Panc1 (cell line): ENCODE results near the gene NAPSA. TPM values are rescaled to one million over a fixed set of nuclear protein-coding genes. Genes with fewer than 3 reads are reported as not detected.

Experiments used
- ATAC-seq: fragments of 200-7000 bp; cut with Tn5 transposase; 2 replicates; pipeline ENCODE4 v1.9.1; 2020; ENCODE audit warnings: mild to moderate bottlenecking, moderate library complexity
- BruUV-seq: library from RNA; stranded (reverse); fragments of 400-500 nt; replicated peaks from 2 replicates; lab custom pipeline; 2021; lab: Mats Ljungman, UMichigan
- CTCF ChIA-PET: fragments of 300-600 bp; sonication (Branson Sonifier 250); formaldehyde crosslinking; loops from one replicate; lab custom pipeline; 2022; ENCODE audit warnings: antibody characterized with exemption; lab: Charles Lee
- POLR2A ChIA-PET: fragments of 300-600 bp; sonication (Branson Sonifier 250); formaldehyde crosslinking; loops from one replicate; lab custom pipeline; 2022; ENCODE audit warnings: antibody characterized with exemption; lab: Charles Lee
- DNase-seq: peaks from one replicate; pipeline ENCODE4 v3.0.0-alpha.2; 2010; ENCODE audit warnings: low read depth, low spot score
- H3K27ac ChIP-seq: 2 replicates; pipeline ENCODE4 v1.5.1; 2011; ENCODE audit warnings: mild to moderate bottlenecking, low read length, inconsistent platforms
- H3K27me3 ChIP-seq: fragments of 200-500 bp; sonication (Bioruptor generic); 2 replicates; pipeline ENCODE4 v1.6.0; 2014; ENCODE audit warnings: low read length, inconsistent platforms; ENCODE audit not compliant: control insufficient read depth, insufficient read depth
- H3K36me3 ChIP-seq: fragments of 200-500 bp; sonication (Bioruptor generic); 2 replicates; pipeline ENCODE4 v1.5.1; 2014; ENCODE audit warnings: inconsistent platforms, mild to moderate bottlenecking, low read length, moderate library complexity; ENCODE audit not compliant: control insufficient read depth, insufficient read depth
- H3K4me1 ChIP-seq: 2 replicates; pipeline ENCODE4 v1.5.1; 2011; ENCODE audit warnings: inconsistent platforms, mild to moderate bottlenecking, low read length, moderate library complexity; ENCODE audit not compliant: control insufficient read depth, insufficient read depth
- H3K4me3 ChIP-seq, 2 experiments: 2 replicates each; pipeline ENCODE4 v1.5.1; 2011 to 2012; ENCODE audit warnings: low read depth in 2 of 2, low read length in 2 of 2, mild to moderate bottlenecking in 2 of 2, inconsistent platforms in 1 of 2, moderate library complexity in 1 of 2
- H3K9me3 ChIP-seq: fragments of 200-500 bp; sonication (Bioruptor generic); 2 replicates; pipeline ENCODE4 v1.5.1; 2014; ENCODE audit warnings: low read depth, mild to moderate bottlenecking, inconsistent platforms, low read length, moderate library complexity; ENCODE audit not compliant: control insufficient read depth, insufficient read depth
- CTCF ChIP-seq: fragments of 450-650 bp; IDR thresholded peaks from 2 replicates; pipeline ENCODE4 v1.5.1; 2017; ENCODE audit warnings: mild to moderate bottlenecking
- POLR2AphosphoS5 ChIP-seq: IDR thresholded peaks from 2 replicates; pipeline ENCODE4 v1.6.1; 2012; ENCODE audit warnings: mild to moderate bottlenecking, low read depth, low read length, moderate library complexity
- REST ChIP-seq, 2 experiments: IDR thresholded peaks; 2 replicates each; pipeline ENCODE4 v1.6.1; 2011 to 2012; ENCODE audit warnings: low read depth in 2 of 2, control low read depth in 1 of 2, low read length in 1 of 2, mild to moderate bottlenecking in 1 of 2, moderate library complexity in 1 of 2; ENCODE audit not compliant: insufficient read depth in 1 of 2
- SIN3A ChIP-seq: IDR thresholded peaks from 2 replicates; pipeline ENCODE4 v1.6.1; 2012; ENCODE audit warnings: low read depth, mild to moderate bottlenecking, low read length, moderate library complexity, borderline replicate concordance; ENCODE audit not compliant: insufficient read depth
- TCF7L2 ChIP-seq: IDR thresholded peaks from 2 replicates; pipeline ENCODE4 v1.6.1; 2011; ENCODE audit warnings: mild to moderate bottlenecking, low read depth, low read length, inconsistent platforms
- in situ Hi-C: cut with HindIII; loops from 2 replicates; pipeline ENCODE4 v1.10.0; 2016; ENCODE audit warnings: low sequenced_read_pairs, low pct_unique_long_range_greater_than_20kb
- intact Hi-C: fragments of 100-400 bp; cut with micrococcal nuclease; formaldehyde crosslinking; loops from one replicate; pipeline ENCODE4 v1.10.0; 2022; ENCODE audit not compliant: unreplicated experiment
- total RNA-seq: library from RNA; stranded (reverse); gene quantifications from one replicate; pipeline ENCODE4 v1.2.1, GENCODE V29; 2021; ENCODE audit not compliant: unreplicated experiment

Gene NAPSA
- total RNA-seq, 1 experiment from 2014 or later: 2.5 TPM

GRCh38 chr19:50379602-50380001 lies 14.2 kb upstream of the NAPSA start:
- H3K36me3 ChIP-seq: no peaks in the 10 kb centered on the region
- DNase-seq: no peak
- BruUV-seq: no TSS peak
- ATAC-seq: no peak
- no peak overlapping the region for H3K27ac ChIP-seq
- TF ChIP-seq SIN3A (no peak), CTCF (no peak), REST (IDR thresholded peaks at IDR 0.05; ENCODE audit: insufficient read depth in 1 of 2, low read depth in 2 of 2, low read length in 1 of 2) (no peak)
- ChIA-PET CTCF (no interaction called here), POLR2A (no interaction called here)
- no peak overlapping the region for H3K4me3 ChIP-seq
- intact Hi-C loops: no loop called here
- no peaks in the 10 kb centered on the region for H3K9me3 ChIP-seq
- H3K27me3 ChIP-seq: no peaks in the 10 kb centered on the region
- peaks cover 4% of the 10 kb centered on the region for H3K4me1 ChIP-seq
- in situ Hi-C loops: no loop called here

- ATAC-seq (no peak), DNase-seq (no peak)
- in situ Hi-C loops (no loop called here), intact Hi-C loops (no loop called here)
- TF ChIP-seq CTCF: no peak
- TF ChIP-seq TCF7L2: no peak
- no peak for TF ChIP-seq SIN3A
- Histone ChIP-seq H3K27ac (no peak overlapping the region), H3K36me3 (no peaks in the 10 kb centered on the region), H3K4me1 (peaks cover 8% of the 10 kb centered on the region), H3K27me3 (no peaks in the 10 kb centered on the region), H3K9me3 (no peaks in the 10 kb centered on the region), H3K4me3 (no peak overlapping the region)
- no TSS peak for BruUV-seq
- CTCF ChIA-PET: no interaction called here
- POLR2A ChIA-PET: no interaction called here
Observed at GRCh38 chr19:50378863-50379236, 13.4 kb upstream of the NAPSA start.

- no peak for DNase-seq
- intact Hi-C loops (no loop called here), in situ Hi-C loops (no loop called here)
- POLR2A ChIA-PET: no interaction called here
- no peak overlapping the region for H3K4me3 ChIP-seq
- no peaks in the 10 kb centered on the region for H3K9me3 ChIP-seq
- peaks cover 6% of the 10 kb centered on the region for H3K4me1 ChIP-seq
- no peak for ATAC-seq
- no peak overlapping the region for H3K27ac ChIP-seq
- no peaks in the 10 kb centered on the region for H3K27me3 ChIP-seq
- no peak for TF ChIP-seq POLR2AphosphoS5
- TF ChIP-seq CTCF: no peak
- TF ChIP-seq TCF7L2: no peak
- no peak for TF ChIP-seq REST (IDR thresholded peaks at IDR 0.05; ENCODE audit: insufficient read depth in 1 of 2, low read depth in 2 of 2, low read length in 1 of 2)
- no peak for TF ChIP-seq SIN3A
- H3K36me3 ChIP-seq: no peaks in the 10 kb centered on the region
- CTCF ChIA-PET: no interaction called here
- BruUV-seq: TSS peak; percentile 74
Observed at GRCh38 chr19:50378169-50378862, 12.9 kb upstream of the NAPSA start.
